ENCODE data around the gene ACKR4.
"Not testable (repeated sequence)": the region's sequence is repeated elsewhere in the genome, so short reads cannot be mapped to it uniquely, and the experiment has no call there.

The ACKR4 gene

GRCh38 chr3:132555306-132556035 is 41.6 kb upstream of the ACKR4 start:
- peak overlapping the region; percentile 63 for H3K27ac ChIP-seq
- TF ChIP-seq CTCF (conservative IDR thresholded peaks at IDR 0.05): no peak

- not testable (repeated sequence) for H3K27ac ChIP-seq
Measured at GRCh38 chr3:132556036-132556386, 41.1 kb upstream of the ACKR4 start.

- no peak for TF ChIP-seq CTCF (conservative IDR thresholded peaks at IDR 0.05)
- H3K27ac ChIP-seq: no peak overlapping the region
Measured at GRCh38 chr3:132556508-132557159, 40.4 kb upstream of the ACKR4 start.

GRCh38 chr3:132561003-132561402 is 36.1 kb upstream of the ACKR4 start:
- H3K27ac ChIP-seq: no peak overlapping the region
- TF ChIP-seq CTCF (conservative IDR thresholded peaks at IDR 0.05): no peak

DNA sequence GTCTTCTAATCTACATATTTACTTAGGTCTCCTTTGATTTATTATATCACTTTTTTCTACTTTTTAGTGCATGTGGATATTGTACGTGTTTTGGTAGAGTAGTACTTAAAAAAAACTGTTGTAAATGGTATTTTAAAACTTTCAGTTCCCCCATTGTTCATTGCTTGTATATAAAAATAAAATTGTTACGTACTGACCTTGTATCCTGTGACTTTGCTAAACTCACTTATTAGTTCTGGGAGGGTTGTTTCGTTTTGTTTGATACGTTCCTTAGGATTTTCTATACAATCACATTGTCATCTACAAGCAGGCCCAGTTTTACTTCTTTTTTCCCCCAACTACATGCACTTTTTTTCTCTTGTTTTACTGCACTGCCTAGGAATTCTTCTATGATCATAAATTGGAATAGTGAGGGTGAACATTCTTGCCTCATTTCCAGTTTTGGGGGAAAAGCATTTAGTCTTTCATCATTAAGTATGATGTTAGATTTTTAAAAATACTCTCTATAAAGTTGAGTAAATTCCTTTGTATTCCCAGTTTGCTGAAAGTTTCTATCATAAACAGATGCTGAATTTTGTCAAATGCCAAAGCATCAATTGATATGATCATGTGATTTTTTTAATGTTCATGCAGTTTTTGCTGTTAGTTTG is 33.5 kb upstream of the ACKR4 start:
- no peak for TF ChIP-seq CTCF (conservative IDR thresholded peaks at IDR 0.05)
- no peak overlapping the region for H3K27ac ChIP-seq

- no peak overlapping the region for H3K27ac ChIP-seq
- no peak for TF ChIP-seq CTCF (conservative IDR thresholded peaks at IDR 0.05)
Measured at GRCh38 chr3:132564070-132564465, 33.0 kb upstream of the ACKR4 start.

- TF ChIP-seq CTCF (conservative IDR thresholded peaks at IDR 0.05): no peak
- H3K27ac ChIP-seq: no peak overlapping the region
Measured at GRCh38 chr3:132568422-132568821, 28.6 kb upstream of the ACKR4 start.

DNA sequence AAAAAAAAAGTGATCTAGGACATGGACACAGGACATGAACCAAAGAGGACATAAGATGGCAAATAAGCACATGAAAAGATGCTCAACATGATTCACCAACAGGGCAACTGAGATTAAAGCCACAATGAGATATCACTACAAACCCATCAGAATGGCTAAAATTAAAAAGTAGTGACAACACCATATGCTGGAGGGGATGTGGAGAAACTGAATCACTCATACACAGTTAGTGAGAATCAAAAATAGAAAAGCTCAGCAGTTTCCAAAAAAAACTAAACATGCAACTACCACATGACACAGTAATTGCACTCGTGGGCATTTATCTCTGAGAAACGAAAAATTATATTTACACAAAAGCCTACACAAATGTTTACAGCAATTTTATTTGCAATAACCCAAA is 27.9 kb upstream of the ACKR4 start:
- no peak for TF ChIP-seq CTCF (conservative IDR thresholded peaks at IDR 0.05)

More for the DNA sequence above, 27.9 kb upstream of the ACKR4 start:
- no peak overlapping the region for H3K27ac ChIP-seq
